ENCODE results near the gene GRK5.

DNA sequence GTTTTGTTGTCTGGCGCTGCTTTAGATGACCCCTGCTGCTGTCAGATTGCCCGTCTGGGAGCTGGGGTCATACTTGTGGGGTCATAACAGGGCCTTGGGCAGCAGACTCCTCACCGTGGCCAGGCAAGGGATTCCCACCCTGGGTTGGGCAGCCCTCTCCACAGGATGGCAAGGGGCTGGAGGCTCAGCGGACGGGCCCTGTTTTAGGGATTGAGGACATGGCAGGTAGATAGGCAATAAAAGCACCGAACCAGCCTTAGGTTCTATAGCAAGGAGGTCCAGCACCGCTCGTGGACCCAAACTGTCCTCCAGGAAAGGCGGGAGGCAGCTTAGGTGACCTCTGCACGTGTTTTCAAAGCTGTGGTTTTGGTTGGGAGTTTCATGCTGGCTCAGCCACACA, 60.0 kb downstream of the GRK5 start:
- no peak for TF ChIP-seq ZNF121 (CRISPR knock-in tag; IDR thresholded peaks at IDR 0.05)
- TF ChIP-seq, protein P1, sequence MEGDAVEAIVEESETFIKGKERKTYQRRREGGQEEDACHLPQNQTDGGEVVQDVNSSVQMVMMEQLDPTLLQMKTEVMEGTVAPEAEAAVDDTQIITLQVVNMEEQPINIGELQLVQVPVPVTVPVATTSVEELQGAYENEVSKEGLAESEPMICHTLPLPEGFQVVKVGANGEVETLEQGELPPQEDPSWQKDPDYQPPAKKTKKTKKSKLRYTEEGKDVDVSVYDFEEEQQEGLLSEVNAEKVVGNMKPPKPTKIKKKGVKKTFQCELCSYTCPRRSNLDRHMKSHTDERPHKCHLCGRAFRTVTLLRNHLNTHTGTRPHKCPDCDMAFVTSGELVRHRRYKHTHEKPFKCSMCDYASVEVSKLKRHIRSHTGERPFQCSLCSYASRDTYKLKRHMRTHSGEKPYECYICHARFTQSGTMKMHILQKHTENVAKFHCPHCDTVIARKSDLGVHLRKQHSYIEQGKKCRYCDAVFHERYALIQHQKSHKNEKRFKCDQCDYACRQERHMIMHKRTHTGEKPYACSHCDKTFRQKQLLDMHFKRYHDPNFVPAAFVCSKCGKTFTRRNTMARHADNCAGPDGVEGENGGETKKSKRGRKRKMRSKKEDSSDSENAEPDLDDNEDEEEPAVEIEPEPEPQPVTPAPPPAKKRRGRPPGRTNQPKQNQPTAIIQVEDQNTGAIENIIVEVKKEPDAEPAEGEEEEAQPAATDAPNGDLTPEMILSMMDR (IDR thresholded peaks at IDR 0.05) = no peak
- no peak for TF ChIP-seq CBFB (CRISPR knock-in tag; IDR thresholded peaks at IDR 0.05; ENCODE audit: low read depth)
- TF ChIP-seq ATF1 (CRISPR knock-in tag; IDR thresholded peaks at IDR 0.05) = no peak
- TF ChIP-seq, protein P2, sequence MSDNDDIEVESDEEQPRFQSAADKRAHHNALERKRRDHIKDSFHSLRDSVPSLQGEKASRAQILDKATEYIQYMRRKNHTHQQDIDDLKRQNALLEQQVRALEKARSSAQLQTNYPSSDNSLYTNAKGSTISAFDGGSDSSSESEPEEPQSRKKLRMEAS (CRISPR knock-in tag; IDR thresholded peaks at IDR 0.05) = no peak
- TF ChIP-seq ZNF317 (CRISPR knock-in tag; IDR thresholded peaks at IDR 0.05; ENCODE audit: borderline replicate concordance, low read depth) = no peak
- TF ChIP-seq, protein P3, sequence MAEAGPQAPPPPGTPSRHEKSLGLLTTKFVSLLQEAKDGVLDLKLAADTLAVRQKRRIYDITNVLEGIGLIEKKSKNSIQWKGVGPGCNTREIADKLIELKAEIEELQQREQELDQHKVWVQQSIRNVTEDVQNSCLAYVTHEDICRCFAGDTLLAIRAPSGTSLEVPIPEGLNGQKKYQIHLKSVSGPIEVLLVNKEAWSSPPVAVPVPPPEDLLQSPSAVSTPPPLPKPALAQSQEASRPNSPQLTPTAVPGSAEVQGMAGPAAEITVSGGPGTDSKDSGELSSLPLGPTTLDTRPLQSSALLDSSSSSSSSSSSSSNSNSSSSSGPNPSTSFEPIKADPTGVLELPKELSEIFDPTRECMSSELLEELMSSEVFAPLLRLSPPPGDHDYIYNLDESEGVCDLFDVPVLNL (CRISPR knock-in tag; IDR thresholded peaks at IDR 0.05; ENCODE audit: borderline replicate concordance, low read depth) = no peak
- TF ChIP-seq JUN (CRISPR knock-in tag; IDR thresholded peaks at IDR 0.05) = no peak
- no peak for TF ChIP-seq SP1 (CRISPR knock-in tag; conservative IDR thresholded peaks at IDR 0.05)
- TF ChIP-seq, protein P4, sequence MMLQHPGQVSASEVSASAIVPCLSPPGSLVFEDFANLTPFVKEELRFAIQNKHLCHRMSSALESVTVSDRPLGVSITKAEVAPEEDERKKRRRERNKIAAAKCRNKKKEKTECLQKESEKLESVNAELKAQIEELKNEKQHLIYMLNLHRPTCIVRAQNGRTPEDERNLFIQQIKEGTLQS (CRISPR knock-in tag; conservative IDR thresholded peaks at IDR 0.05) = no peak
- TF ChIP-seq, protein P5, sequence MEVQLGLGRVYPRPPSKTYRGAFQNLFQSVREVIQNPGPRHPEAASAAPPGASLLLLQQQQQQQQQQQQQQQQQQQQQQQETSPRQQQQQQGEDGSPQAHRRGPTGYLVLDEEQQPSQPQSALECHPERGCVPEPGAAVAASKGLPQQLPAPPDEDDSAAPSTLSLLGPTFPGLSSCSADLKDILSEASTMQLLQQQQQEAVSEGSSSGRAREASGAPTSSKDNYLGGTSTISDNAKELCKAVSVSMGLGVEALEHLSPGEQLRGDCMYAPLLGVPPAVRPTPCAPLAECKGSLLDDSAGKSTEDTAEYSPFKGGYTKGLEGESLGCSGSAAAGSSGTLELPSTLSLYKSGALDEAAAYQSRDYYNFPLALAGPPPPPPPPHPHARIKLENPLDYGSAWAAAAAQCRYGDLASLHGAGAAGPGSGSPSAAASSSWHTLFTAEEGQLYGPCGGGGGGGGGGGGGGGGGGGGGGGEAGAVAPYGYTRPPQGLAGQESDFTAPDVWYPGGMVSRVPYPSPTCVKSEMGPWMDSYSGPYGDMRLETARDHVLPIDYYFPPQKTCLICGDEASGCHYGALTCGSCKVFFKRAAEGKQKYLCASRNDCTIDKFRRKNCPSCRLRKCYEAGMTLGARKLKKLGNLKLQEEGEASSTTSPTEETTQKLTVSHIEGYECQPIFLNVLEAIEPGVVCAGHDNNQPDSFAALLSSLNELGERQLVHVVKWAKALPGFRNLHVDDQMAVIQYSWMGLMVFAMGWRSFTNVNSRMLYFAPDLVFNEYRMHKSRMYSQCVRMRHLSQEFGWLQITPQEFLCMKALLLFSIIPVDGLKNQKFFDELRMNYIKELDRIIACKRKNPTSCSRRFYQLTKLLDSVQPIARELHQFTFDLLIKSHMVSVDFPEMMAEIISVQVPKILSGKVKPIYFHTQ (CRISPR knock-in tag; IDR thresholded peaks at IDR 0.05) = no peak
- TF ChIP-seq ZNF423 (CRISPR knock-in tag; IDR thresholded peaks at IDR 0.05) = no peak
- TF ChIP-seq CREM (CRISPR knock-in tag; IDR thresholded peaks at IDR 0.05) = no peak
- TF ChIP-seq, protein P6, sequence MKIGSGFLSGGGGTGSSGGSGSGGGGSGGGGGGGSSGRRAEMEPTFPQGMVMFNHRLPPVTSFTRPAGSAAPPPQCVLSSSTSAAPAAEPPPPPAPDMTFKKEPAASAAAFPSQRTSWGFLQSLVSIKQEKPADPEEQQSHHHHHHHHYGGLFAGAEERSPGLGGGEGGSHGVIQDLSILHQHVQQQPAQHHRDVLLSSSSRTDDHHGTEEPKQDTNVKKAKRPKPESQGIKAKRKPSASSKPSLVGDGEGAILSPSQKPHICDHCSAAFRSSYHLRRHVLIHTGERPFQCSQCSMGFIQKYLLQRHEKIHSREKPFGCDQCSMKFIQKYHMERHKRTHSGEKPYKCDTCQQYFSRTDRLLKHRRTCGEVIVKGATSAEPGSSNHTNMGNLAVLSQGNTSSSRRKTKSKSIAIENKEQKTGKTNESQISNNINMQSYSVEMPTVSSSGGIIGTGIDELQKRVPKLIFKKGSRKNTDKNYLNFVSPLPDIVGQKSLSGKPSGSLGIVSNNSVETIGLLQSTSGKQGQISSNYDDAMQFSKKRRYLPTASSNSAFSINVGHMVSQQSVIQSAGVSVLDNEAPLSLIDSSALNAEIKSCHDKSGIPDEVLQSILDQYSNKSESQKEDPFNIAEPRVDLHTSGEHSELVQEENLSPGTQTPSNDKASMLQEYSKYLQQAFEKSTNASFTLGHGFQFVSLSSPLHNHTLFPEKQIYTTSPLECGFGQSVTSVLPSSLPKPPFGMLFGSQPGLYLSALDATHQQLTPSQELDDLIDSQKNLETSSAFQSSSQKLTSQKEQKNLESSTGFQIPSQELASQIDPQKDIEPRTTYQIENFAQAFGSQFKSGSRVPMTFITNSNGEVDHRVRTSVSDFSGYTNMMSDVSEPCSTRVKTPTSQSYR (CRISPR knock-in tag; IDR thresholded peaks at IDR 0.05) = no peak
